ENCODE measurements around the gene KIF26A. TPM values are rescaled to one million over a fixed set of nuclear protein-coding genes. Genes with fewer than 3 reads are reported as not detected.
"Not testable (repeated sequence)": the region's sequence is repeated elsewhere in the genome, so short reads cannot be mapped to it uniquely, and the experiment has no call there.

Gene KIF26A
- total RNA-seq, 1 donor = under 0.01 TPM

DNA sequence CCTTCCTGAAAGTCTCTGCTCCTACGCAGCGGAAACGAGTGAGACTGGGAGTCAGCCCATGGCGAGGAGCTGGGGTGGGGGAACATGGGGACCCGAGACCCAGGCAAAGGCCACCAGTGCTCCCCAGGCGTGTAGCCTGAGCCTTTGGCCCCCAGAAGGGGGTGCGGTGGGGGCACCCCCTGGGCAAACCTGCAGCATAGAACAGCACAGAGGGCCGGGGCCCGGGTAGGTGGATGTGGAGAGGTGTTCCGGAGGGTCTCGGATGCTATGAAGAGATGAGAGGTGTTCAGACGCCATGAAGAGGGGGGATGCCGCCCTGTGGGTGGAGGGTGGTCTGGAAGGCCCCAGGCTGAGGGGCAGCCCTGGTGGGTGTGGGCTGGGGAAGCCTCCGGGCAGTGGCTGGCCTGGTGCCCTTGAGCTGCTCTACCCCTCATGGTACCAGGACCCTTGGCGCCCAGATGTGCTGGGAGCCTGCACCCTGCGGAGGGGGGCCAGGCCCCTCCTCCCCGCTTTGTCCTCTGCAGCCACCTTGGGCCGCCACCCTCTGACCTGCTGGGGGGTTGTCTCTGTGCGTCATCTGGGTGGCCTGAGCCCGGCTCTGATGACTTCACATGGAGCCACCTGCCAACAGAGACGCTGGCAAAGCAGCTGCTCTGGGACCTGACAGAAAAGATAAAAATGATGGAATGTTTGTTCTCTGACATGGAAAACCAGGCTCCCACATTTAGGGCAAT, 83.4 kb downstream of the KIF26A start:
- TF ChIP-seq CTCF (IDR thresholded peaks at IDR 0.05; ENCODE audit: insufficient read depth, low read length) = no peak
- DNase-seq (ENCODE audit: low read depth) = no peak
- no peak overlapping the region for H3K4me3 ChIP-seq (ENCODE audit: low read depth, low read length)

DNA sequence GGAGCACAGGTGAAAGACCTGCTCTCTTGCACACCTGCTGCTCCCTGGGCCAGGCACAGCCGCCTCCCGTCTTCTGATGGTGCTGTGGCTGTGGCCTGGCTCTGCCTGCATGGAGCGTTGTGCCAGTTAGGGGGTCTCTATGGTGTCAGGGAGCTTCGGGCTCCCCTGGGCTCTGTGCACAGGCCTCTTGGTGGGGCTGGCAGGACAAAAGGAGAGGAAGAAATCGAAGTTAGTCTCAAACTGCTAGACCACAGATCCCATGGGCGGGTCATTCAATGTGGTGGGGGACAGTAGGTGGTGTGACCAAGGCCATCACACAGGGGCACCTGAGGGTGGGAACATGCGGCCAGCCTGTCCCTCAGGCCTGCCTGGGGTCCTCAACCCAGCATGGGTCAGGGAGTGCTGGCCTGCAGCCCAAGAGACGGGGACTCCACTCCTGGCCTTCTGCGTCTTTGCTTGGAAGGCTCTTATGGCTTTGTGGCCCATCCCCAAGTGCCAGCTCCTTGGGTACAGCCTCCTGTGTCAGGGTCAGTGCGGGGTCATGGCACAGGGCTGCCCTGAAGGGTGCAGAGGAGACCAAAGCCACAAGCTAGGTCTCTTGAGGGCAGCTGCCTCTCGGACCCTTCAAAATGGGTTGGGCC, 84.1 kb downstream of the KIF26A start:
- TF ChIP-seq CTCF (IDR thresholded peaks at IDR 0.05; ENCODE audit: insufficient read depth, low read length) = no peak
- DNase-seq (ENCODE audit: low read depth) = no peak
- no peak overlapping the region for H3K4me3 ChIP-seq (ENCODE audit: low read depth, low read length)

DNA sequence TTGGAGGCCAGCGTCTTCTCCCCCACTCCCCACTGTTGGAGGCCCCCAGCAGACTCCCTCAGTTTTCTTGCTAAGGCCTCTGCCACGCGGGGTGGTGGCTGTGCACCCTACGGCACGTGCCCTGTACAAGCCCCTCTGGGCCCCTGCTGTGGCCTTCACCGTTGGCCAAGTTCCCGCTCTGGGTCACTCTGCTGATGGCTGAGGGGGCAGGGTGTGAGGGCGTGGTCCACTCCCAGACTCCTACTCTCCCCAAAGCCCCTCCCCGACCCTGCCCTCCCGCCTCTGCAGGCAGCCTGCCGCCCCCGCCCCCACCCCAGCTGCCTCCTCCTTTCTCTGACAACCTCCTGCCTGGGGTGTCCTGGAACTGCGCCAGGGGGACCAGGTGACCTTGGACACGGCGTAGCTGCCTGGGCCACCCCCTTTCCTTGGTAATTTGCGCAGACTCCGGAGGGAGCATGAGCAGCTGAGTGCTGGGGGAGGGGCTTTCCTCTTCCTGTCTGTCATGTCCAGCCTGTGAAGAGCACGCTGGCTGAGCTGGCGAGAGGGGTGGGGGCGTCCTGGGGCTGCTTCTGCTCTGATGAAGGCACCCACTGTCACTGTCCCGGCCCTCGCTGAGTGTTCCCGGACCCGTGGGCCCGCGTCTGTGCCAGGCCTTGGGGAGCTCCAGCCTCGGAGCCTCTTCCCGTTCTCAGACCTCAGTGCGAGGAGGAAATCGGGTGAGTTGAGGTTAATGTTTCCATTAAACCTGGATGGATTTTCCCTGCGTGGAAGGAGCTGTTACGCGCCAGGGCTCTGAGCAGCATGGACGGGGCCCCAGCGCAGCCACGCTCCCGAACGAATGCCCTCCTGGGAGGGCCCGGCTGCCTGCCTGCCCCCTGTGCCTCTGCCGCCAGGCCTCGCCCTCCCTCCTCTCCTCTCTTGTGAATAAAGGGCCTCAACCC, 85.0 kb downstream of the KIF26A start:
- no peak for DNase-seq (ENCODE audit: low read depth)
- TF ChIP-seq CTCF (IDR thresholded peaks at IDR 0.05; ENCODE audit: insufficient read depth, low read length) = no peak
- H3K4me3 ChIP-seq (ENCODE audit: low read depth, low read length) = no peak overlapping the region

- DNase-seq (ENCODE audit: low read depth) = no peak
- TF ChIP-seq CTCF (IDR thresholded peaks at IDR 0.05; ENCODE audit: insufficient read depth, low read length) = no peak
- no peak overlapping the region for H3K4me3 ChIP-seq (ENCODE audit: low read depth, low read length)
Observed at GRCh38 chr14:104224131-104224505, 85.7 kb downstream of the KIF26A start.

DNA sequence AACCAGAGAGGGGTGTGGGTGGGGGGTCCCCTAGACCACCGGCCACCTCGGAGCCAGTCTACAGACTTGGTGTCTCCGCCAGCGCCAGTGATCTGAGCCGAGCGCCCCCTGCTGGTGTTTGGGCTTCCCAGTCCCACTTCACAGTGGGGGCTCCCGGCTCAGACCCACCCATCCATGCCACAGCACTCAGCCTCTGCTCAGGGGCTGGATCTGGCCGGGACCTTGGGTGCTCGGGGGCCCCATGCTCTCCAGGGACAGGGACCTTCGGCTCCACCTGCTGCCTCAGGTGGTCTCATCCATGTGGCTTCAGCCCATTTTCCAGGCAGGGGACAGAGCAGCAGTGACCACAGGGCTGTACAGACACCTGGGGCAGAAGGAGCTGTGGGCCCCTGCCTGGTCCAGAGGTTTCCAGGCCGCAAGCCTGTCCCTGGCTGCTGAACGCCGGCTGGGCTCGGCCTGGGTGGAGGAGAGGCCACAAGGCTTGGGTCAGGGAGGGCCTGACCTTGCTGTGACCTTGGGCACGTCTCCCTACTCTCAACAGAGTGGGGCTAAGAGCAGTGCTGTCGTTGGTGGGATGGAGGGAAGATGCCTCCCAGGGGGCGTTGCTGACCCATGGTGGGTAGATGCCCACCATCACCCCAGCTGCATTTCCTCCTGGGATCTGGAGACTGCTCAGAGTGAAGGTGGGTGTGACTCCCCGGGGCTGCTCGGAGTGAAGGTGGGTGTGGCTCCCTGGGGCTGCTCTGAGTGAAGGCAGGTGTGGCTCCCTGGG, 86.3 kb downstream of the KIF26A start:
- DNase-seq (ENCODE audit: low read depth) = no peak
- TF ChIP-seq CTCF (IDR thresholded peaks at IDR 0.05; ENCODE audit: insufficient read depth, low read length) = no peak
- H3K4me3 ChIP-seq (ENCODE audit: low read depth, low read length) = no peak overlapping the region

GRCh38 chr14:104225278-104226190, 87.1 kb downstream of the KIF26A start:
- H3K4me3 ChIP-seq (ENCODE audit: low read depth, low read length); DNase-seq (ENCODE audit: low read depth): not testable (repeated sequence)
